GM12878 (cell line): ENCODE measurements around the gene EEFSEC. TPM values are rescaled to one million over a fixed set of nuclear protein-coding genes. Genes with fewer than 3 reads are reported as not detected.

Source experiments
- ATAC-seq: fragments of 200-7000 bp; cut with Tn5 transposase; 3 replicates; pipeline ENCODE4 v1.9.1; 2020; ENCODE audit warnings: mild to moderate bottlenecking, moderate library complexity
- BruUV-seq: library from RNA; stranded (reverse); fragments of 400-500 nt; replicated peaks from 2 replicates; lab custom pipeline; 2021; lab: Mats Ljungman, UMichigan
- CTCF ChIA-PET: fragments of 300-600 bp; sonication (Branson Sonifier 250); formaldehyde crosslinking; extraction: SDS; loops from one replicate; lab custom pipeline; 2021; ENCODE audit warnings: inconsistent platforms; lab: Yijun Ruan, JAX
- POLR2A ChIA-PET: fragments of 350-600 bp; formaldehyde crosslinking; extraction: SDS; loops from one replicate; lab custom pipeline; 2021; ENCODE audit warnings: inconsistent platforms; lab: Charles Lee
- RAD21 ChIA-PET: fragments of 300-600 bp; sonication (Branson Sonifier 250); formaldehyde crosslinking; loops from one replicate; lab custom pipeline; 2023; ENCODE audit warnings: antibody characterized with exemption; ENCODE audit not compliant: unreplicated experiment; lab: Charles Lee
- SMC1A ChIA-PET: fragments of 300-600 bp; sonication (Branson Sonifier 250); formaldehyde crosslinking; loops from one replicate; lab custom pipeline; 2023; ENCODE audit not compliant: unreplicated experiment, uncharacterized antibody; lab: Charles Lee
- DNase-seq: peaks from one replicate; pipeline ENCODE4 v3.0.0-alpha.2; 2011; ENCODE audit warnings: low read depth, low spot score
- FAIRE-seq: peaks from 3 replicates; lab custom pipeline; 2011; peaks lifted over from hg19 to GRCh38; lab: Jason Lieb, UNC
- H2AFZ ChIP-seq: 2 replicates; pipeline ENCODE4 v1.6.0; 2011; ENCODE audit warnings: low read depth, low read length, control low read depth; ENCODE audit not compliant: control insufficient read depth
- H3K27ac ChIP-seq: 2 replicates; pipeline ENCODE4 v1.5.1; 2011; ENCODE audit warnings: control low read depth; ENCODE audit not compliant: control insufficient read depth, insufficient read depth
- H3K27me3 ChIP-seq, 2 experiments: replicated peaks in 1 of 2; 2 replicates each; pipeline versions ENCODE4 v1.6.0 to v1.6.1; 2011; ENCODE audit warnings: low read length in 1 of 2; ENCODE audit not compliant: control insufficient read depth in 2 of 2, insufficient read depth in 2 of 2
- H3K36me3 ChIP-seq, 2 experiments: 2 replicates each; pipeline ENCODE4 v1.5.1; 2011; ENCODE audit warnings: low read length in 1 of 2; ENCODE audit not compliant: control insufficient read depth in 2 of 2, insufficient read depth in 2 of 2
- H3K4me1 ChIP-seq: 2 replicates; pipeline ENCODE4 v1.6.1; 2011; ENCODE audit warnings: mild to moderate bottlenecking, low read length, moderate library complexity, mixed read lengths; ENCODE audit not compliant: control insufficient read depth, insufficient read depth
- H3K4me2 ChIP-seq: 2 replicates; pipeline ENCODE4 v1.6.0; 2011; ENCODE audit warnings: control low read depth; ENCODE audit not compliant: control insufficient read depth, insufficient read depth
- H3K4me3 ChIP-seq: fragments of 200-600 bp; sonication (generic); 2 replicates; pipeline ENCODE4 v1.5.1; 2016
- H3K79me2 ChIP-seq: 2 replicates; pipeline ENCODE4 v1.6.0; 2011; ENCODE audit warnings: low read length; ENCODE audit not compliant: control insufficient read depth, insufficient read depth
- H3K9ac ChIP-seq: 2 replicates; pipeline ENCODE4 v1.8.0; 2011; ENCODE audit warnings: low read length, control low read depth, mixed read lengths; ENCODE audit not compliant: control insufficient read depth, insufficient read depth
- H3K9me3 ChIP-seq: replicated peaks from 3 replicates; pipeline ENCODE4 v1.5.1; 2011; ENCODE audit warnings: mild to moderate bottlenecking, low read length; ENCODE audit not compliant: control insufficient read depth, insufficient read depth
- H4K20me1 ChIP-seq: 2 replicates; pipeline ENCODE4 v1.6.0; 2011; ENCODE audit not compliant: control insufficient read depth, insufficient read depth
- ASH2L ChIP-seq: fragments of 300-600, 200-600 bp; sonication (generic); IDR thresholded peaks from 2 replicates; pipeline ENCODE4 v1.6.1; 2017; ENCODE audit warnings: low read depth, mild to moderate bottlenecking, borderline replicate concordance
- CHD1 ChIP-seq: IDR thresholded peaks from 2 replicates; pipeline ENCODE4 v1.6.1; 2012; ENCODE audit warnings: low read depth, low read length, improper control_type of control experiment
- IKZF2 ChIP-seq, 2 experiments: fragments of 450-650 bp; IDR thresholded peaks; 2 replicates each; pipeline ENCODE4 v1.6.1; 2017; ENCODE audit warnings: mild to moderate bottlenecking in 2 of 2, moderate library complexity in 2 of 2
- JUNB ChIP-seq: IDR thresholded peaks from 2 replicates; pipeline ENCODE4 v1.6.1; 2016; ENCODE audit warnings: antibody characterized with exemption, mild to moderate bottlenecking
- KAT2A ChIP-seq: conservative IDR thresholded peaks from 2 replicates; pipeline ENCODE4 v1.6.1; 2011; ENCODE audit warnings: low read depth, low read length; ENCODE audit not compliant: control insufficient read depth
- MYC ChIP-seq: IDR thresholded peaks from 2 replicates; pipeline ENCODE4 v1.6.1; 2011; ENCODE audit warnings: mild to moderate bottlenecking, low read length, moderate library complexity, inconsistent platforms; ENCODE audit not compliant: insufficient read depth, insufficient replicate concordance, insufficient read length, severe bottlenecking
- NRF1 ChIP-seq: conservative IDR thresholded peaks from 2 replicates; pipeline ENCODE4 v1.6.1; 2011; ENCODE audit warnings: mild to moderate bottlenecking, low read depth, low read length, improper control_type of control experiment
- SUPT20H ChIP-seq: IDR thresholded peaks from 2 replicates; pipeline ENCODE4 v1.6.1; 2011; ENCODE audit warnings: low read depth, mild to moderate bottlenecking, low read length, moderate library complexity, borderline replicate concordance; ENCODE audit not compliant: control insufficient read depth
- SUZ12 ChIP-seq: fragments of 200-600 bp; sonication (generic); IDR thresholded peaks from one replicate; pipeline ENCODE4 v1.6.1; 2018; ENCODE audit warnings: antibody characterized with exemption, mild to moderate bottlenecking; ENCODE audit not compliant: unreplicated experiment
- ZNF622 ChIP-seq: fragments of 450-650 bp; IDR thresholded peaks from 2 replicates; pipeline ENCODE4 v1.6.1; 2017; ENCODE audit warnings: mild to moderate bottlenecking, inconsistent platforms
- WGBS: methylation state at CpG from one replicate; pipeline ENCODE4 v1.1.6; 2016; ENCODE audit warnings: low lambda C conversion rate; ENCODE audit not compliant: insufficient replicate concordance, insufficient coverage; ENCODE audit errors: missing lambda C conversion rate; 5-methylcytosine and 5-hydroxymethylcytosine counted together
- in situ Hi-C: fragments of 300-500 bp; cut with MboI; formaldehyde crosslinking; loops from 9 replicates; pipeline ENCODE4 v1.14.3; 2018; ENCODE audit warnings: mixed read lengths
- intact Hi-C: fragments of 100-400 bp; cut with micrococcal nuclease; formaldehyde crosslinking; loops from one replicate; pipeline ENCODE4 v1.14.2; 2022; ENCODE audit not compliant: unreplicated experiment
- polyA plus RNA-seq, 11 experiments: library from polyadenylated mRNA; depleted of rRNA in 4 of 11; unstranded in 6 of 11; stranded (reverse) in 5 of 11; fragments of >200 nt; fragmentation: Nextera tagmentation in 4 of 11; fragmentation: Illumina TruSeq in 1 of 11; extraction: Ambion mirVana in 4 of 11; extraction: Trizol in 1 of 11; gene quantifications; 1 replicate in 1 of 11; 2 replicates in 10 of 11; pipeline versions ENCODE4 v1.2.1 to v1.2.3, GENCODE V29; 2011 to 2016; ENCODE audit warnings: inconsistent platforms in 2 of 11, missing spikeins in 2 of 11, low read depth in 1 of 11
- total RNA-seq, 4 experiments: library from RNA; depleted of rRNA in 3 of 4; stranded (reverse); fragments of >200 nt in 3 of 4; fragmentation: Illumina TruSeq in 1 of 4; extraction: Trizol in 1 of 4; gene quantifications; 2 replicates each; pipeline versions ENCODE4 v1.2.1 to v1.2.3, GENCODE V29; 2013 to 2021
- TF ChIP-seq, protein P1 (sequence below), 3 experiments: IDR thresholded peaks in 2 of 3; conservative IDR thresholded peaks in 1 of 3; 2 replicates each; pipeline ENCODE4 v1.5.1; 2011; ENCODE audit warnings: low read depth in 3 of 3, low read length in 3 of 3, mild to moderate bottlenecking in 3 of 3, control low read depth in 2 of 3, moderate library complexity in 2 of 3, inconsistent platforms in 1 of 3, mixed read lengths in 1 of 3; ENCODE audit not compliant: control insufficient read depth in 2 of 3, insufficient read depth in 1 of 3; ENCODE audit errors: extremely low read depth in 1 of 3

The EEFSEC gene
- total and polyA plus RNA-seq, 10 of the 15 experiments (the other 5 are each of a cell fraction or from before 2014, with no cell fraction given): 0.29 to 29.1 (median 16.1) TPM

GRCh38 chr3:128242818-128243601 lies 89.7 kb downstream of the EEFSEC start:
- H3K9ac ChIP-seq: no peak overlapping the region
- H3K4me3 ChIP-seq: no peak overlapping the region
- in situ Hi-C loops: no loop called here
- peaks cover 0 to 6% of the 10 kb centered on the region in 2 experiments; a peak in 1 of 4 replicates for H3K36me3 ChIP-seq
- no peaks in the 10 kb centered on the region for H3K27me3 ChIP-seq
- H2AFZ ChIP-seq: no peak overlapping the region
- DNase-seq (no peak), FAIRE-seq (no peak), ATAC-seq (no peak)
- H3K4me2 ChIP-seq: no peak overlapping the region
- ChIA-PET POLR2A (interaction anchor here (0.6 kb wide), 1 partner anchor 1529 kb away, joined by 5 read pairs; no protein-coding TSS in a partner anchor), RAD21 (no interaction called here), SMC1A (no interaction called here), CTCF (interaction anchor here (0.5 to 0.6 kb wide), 2 partner anchors 16 to 150 kb away, joined by 3 read pairs; no protein-coding TSS in a partner anchor)
- no peak overlapping the region for H3K27ac ChIP-seq
- TF ChIP-seq KAT2A: no peak
- no peak for TF ChIP-seq SUZ12
- no peak for TF ChIP-seq ASH2L
- TF ChIP-seq NRF1: no peak
- no peak for TF ChIP-seq CHD1
- no peak for TF ChIP-seq IKZF2 (IDR thresholded peaks at IDR 0.05)
- no peak for TF ChIP-seq JUNB
- no peak for TF ChIP-seq SUPT20H
- TF ChIP-seq MYC: no peak
- TF ChIP-seq, protein P1, sequence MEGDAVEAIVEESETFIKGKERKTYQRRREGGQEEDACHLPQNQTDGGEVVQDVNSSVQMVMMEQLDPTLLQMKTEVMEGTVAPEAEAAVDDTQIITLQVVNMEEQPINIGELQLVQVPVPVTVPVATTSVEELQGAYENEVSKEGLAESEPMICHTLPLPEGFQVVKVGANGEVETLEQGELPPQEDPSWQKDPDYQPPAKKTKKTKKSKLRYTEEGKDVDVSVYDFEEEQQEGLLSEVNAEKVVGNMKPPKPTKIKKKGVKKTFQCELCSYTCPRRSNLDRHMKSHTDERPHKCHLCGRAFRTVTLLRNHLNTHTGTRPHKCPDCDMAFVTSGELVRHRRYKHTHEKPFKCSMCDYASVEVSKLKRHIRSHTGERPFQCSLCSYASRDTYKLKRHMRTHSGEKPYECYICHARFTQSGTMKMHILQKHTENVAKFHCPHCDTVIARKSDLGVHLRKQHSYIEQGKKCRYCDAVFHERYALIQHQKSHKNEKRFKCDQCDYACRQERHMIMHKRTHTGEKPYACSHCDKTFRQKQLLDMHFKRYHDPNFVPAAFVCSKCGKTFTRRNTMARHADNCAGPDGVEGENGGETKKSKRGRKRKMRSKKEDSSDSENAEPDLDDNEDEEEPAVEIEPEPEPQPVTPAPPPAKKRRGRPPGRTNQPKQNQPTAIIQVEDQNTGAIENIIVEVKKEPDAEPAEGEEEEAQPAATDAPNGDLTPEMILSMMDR (IDR thresholded peaks at IDR 0.05 in 2 of 3, conservative IDR thresholded peaks at IDR 0.05 in 1 of 3; ENCODE audit: control insufficient read depth in 2 of 3, extremely low read depth in 1 of 3, insufficient read depth in 1 of 3, low read depth in 3 of 3, low read length in 3 of 3): no peak
- TF ChIP-seq ZNF622: no peak
- no peaks in the 10 kb centered on the region for H3K9me3 ChIP-seq
- H3K79me2 ChIP-seq: no peaks in the 10 kb centered on the region
- intact Hi-C loops: no loop called here
- H4K20me1 ChIP-seq: no peaks in the 10 kb centered on the region
- 86% methylated on average over 13 of the region's 13 CpGs for WGBS
- BruUV-seq: no TSS peak
- no peaks in the 10 kb centered on the region for H3K4me1 ChIP-seq
